ENCODE results near the gene CHD8. TPM values are rescaled to one million over a fixed set of nuclear protein-coding genes. Genes with fewer than 3 reads are reported as not detected.

CHD8 gene
- total and polyA plus RNA-seq, 2 donors (not counting 3 experiments of a cell fraction or from before 2014, with no cell fraction given): 52.3 to 94.3 TPM

DNA sequence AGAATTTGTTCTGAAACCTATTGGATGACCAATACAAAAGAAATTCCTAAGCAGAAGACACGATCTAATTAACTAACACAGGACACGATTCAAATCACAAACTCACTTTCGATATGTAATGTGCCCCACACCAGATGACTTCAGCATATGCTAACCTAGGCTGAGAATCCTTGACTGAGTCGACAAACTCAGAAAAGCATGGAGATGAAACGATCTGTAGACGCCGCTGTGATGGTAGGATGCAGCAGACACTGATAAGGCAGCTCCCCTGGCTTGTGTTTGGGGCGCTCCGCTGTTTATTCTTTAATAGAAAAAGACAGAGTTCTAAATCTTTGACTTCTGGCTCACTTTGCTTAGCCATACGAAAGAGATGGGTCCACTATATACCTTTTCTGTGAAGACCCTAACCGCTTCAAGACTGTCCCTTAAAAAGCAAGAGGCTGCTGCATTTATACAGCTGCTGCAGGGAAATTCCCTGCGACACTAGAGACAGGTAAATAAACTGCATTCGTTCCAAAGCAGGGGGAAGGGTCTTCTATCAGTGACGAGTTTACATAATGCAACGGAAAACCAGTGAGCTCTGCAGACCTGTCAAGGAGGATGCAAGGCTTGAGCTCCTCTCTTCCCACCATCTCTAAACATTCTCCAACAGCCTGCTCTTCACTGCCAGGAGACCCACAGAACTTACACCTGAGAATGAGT lies 929 bp downstream of the CHD8 start:
- peak overlapping the region; percentile 90 for H3K9ac ChIP-seq (replicated peaks; ENCODE audit: extremely low read depth, insufficient read depth, low read length)
- H3K9me3 ChIP-seq (replicated peaks; ENCODE audit: control insufficient read depth, insufficient read depth, low read length): no peaks in the 10 kb centered on the region
- intact Hi-C loops (cut with micrococcal nuclease): no loop called here
- peaks cover 21% of the 10 kb centered on the region for H3K4me1 ChIP-seq (ENCODE audit: control insufficient read depth, extremely low read depth, insufficient read depth, low read length)
- dilution Hi-C loops (cut with MboI; ENCODE audit: extremely low pct_ligation_motif_present, low sequenced_read_pairs): no loop called here
- no peaks in the 10 kb centered on the region for H3K9me1 ChIP-seq (replicated peaks; ENCODE audit: control insufficient read depth, extremely low read depth, insufficient read depth, low read length)
- H3K79me2 ChIP-seq (ENCODE audit: control insufficient read depth, insufficient read depth, low read length): peaks cover 56% of the 10 kb centered on the region
- peak overlapping the region; percentile 59 for H3K27ac ChIP-seq (ENCODE audit: insufficient read depth, low read depth, low read length)
- peaks cover 0 to 6% of the 10 kb centered on the region in 2 experiments for H3K36me3 ChIP-seq (ENCODE audit: control insufficient read depth in 2 of 2, extremely low read depth in 1 of 2, insufficient read depth in 2 of 2, low read length in 2 of 2)
- FAIRE-seq: no peak
- H4K20me1 ChIP-seq (replicated peaks; ENCODE audit: control insufficient read depth, extremely low read depth, insufficient read depth, low read length): no peaks in the 10 kb centered on the region
- BruUV-seq (replicated peaks): no TSS peak
- H3K4me3 ChIP-seq (replicated peaks in 1 of 3; ENCODE audit: insufficient read depth in 1 of 3, low read depth in 1 of 3, low read length in 3 of 3): peak overlapping the region; percentile 84 to 93 (median 91)
- H2AFZ ChIP-seq (ENCODE audit: low read depth, low read length): no peak overlapping the region
- ChIA-PET POLR2A (interaction anchor here (2.9 kb wide), 1 partner anchor 18 kb away, joined by 23 read pairs; no protein-coding TSS in a partner anchor), CTCF (interaction anchor here (0.8 to 2.9 kb wide), 5 partner anchors 9 to 44 kb away, joined by 3 to 26 read pairs (median 14); partner anchors contain the start of genes RAB2B and TOX4)
- peak overlapping the region; percentile 90 for H3K4me2 ChIP-seq (ENCODE audit: insufficient read depth, low read length)
- no peaks in the 10 kb centered on the region for H3K27me3 ChIP-seq (ENCODE audit: control insufficient read depth in 2 of 2, insufficient read depth in 2 of 2, low read length in 2 of 2)
- no peak for DNase-seq (ENCODE audit: low read depth, low spot score)
- TF ChIP-seq JUN (IDR thresholded peaks at IDR 0.05; ENCODE audit: borderline replicate concordance, insufficient read depth, insufficient read length, low read depth) (no peak), MYC (IDR thresholded peaks at IDR 0.05; ENCODE audit: low read depth, low read length) (no peak), EZH2 (IDR thresholded peaks at IDR 0.05; ENCODE audit: borderline replicate concordance, low read depth, low read length, severe bottlenecking) (no peak)

DNA sequence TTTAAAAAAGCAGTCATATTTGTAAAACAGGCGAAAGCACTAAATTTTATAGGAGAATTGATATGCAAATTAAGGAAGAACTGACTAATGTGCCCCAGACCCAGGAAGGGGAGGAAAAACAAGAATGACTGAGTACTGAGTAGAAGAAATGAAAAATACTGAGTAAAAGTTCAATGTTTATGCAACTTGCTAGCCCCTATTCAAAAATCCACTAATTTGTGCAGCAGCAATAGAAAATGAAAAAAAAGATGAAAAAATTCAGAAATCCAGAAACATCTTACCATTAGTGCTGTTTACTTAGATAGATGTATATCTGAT lies 6.1 kb downstream of the CHD8 start:
- TF ChIP-seq, protein P1, sequence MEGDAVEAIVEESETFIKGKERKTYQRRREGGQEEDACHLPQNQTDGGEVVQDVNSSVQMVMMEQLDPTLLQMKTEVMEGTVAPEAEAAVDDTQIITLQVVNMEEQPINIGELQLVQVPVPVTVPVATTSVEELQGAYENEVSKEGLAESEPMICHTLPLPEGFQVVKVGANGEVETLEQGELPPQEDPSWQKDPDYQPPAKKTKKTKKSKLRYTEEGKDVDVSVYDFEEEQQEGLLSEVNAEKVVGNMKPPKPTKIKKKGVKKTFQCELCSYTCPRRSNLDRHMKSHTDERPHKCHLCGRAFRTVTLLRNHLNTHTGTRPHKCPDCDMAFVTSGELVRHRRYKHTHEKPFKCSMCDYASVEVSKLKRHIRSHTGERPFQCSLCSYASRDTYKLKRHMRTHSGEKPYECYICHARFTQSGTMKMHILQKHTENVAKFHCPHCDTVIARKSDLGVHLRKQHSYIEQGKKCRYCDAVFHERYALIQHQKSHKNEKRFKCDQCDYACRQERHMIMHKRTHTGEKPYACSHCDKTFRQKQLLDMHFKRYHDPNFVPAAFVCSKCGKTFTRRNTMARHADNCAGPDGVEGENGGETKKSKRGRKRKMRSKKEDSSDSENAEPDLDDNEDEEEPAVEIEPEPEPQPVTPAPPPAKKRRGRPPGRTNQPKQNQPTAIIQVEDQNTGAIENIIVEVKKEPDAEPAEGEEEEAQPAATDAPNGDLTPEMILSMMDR (IDR thresholded peaks at IDR 0.05; ENCODE audit: extremely low read depth in 1 of 2, insufficient read depth in 1 of 2, low read depth in 1 of 2, low read length in 2 of 2): no peak
- TF ChIP-seq, protein P2, sequence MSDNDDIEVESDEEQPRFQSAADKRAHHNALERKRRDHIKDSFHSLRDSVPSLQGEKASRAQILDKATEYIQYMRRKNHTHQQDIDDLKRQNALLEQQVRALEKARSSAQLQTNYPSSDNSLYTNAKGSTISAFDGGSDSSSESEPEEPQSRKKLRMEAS (IDR thresholded peaks at IDR 0.05; ENCODE audit: insufficient read depth, insufficient read length): no peak
- TF ChIP-seq JUN (IDR thresholded peaks at IDR 0.05; ENCODE audit: borderline replicate concordance, insufficient read depth, insufficient read length, low read depth) (no peak), POLR2AphosphoS5 (IDR thresholded peaks at IDR 0.05; ENCODE audit: insufficient read depth, low read depth, low read length) (no peak), POLR2A (IDR thresholded peaks at IDR 0.05; ENCODE audit: low read depth, low read length) (no peak), FOS (IDR thresholded peaks at IDR 0.05; ENCODE audit: borderline replicate concordance, insufficient read depth, low read length) (no peak), GATA2 (IDR thresholded peaks at IDR 0.05; ENCODE audit: insufficient read depth, insufficient read length, low read depth, low read length) (no peak), MYC (IDR thresholded peaks at IDR 0.05; ENCODE audit: low read depth, low read length) (no peak), EZH2 (IDR thresholded peaks at IDR 0.05; ENCODE audit: borderline replicate concordance, low read depth, low read length, severe bottlenecking) (no peak)
- Histone ChIP-seq H3K9me1 (replicated peaks; ENCODE audit: control insufficient read depth, extremely low read depth, insufficient read depth, low read length) (no peaks in the 10 kb centered on the region), H3K9me3 (replicated peaks; ENCODE audit: control insufficient read depth, insufficient read depth, low read length) (no peaks in the 10 kb centered on the region), H3K79me2 (ENCODE audit: control insufficient read depth, insufficient read depth, low read length) (peaks cover 92% of the 10 kb centered on the region), H3K27ac (ENCODE audit: insufficient read depth, low read depth, low read length) (no peak overlapping the region), H3K27me3 (ENCODE audit: control insufficient read depth in 2 of 2, insufficient read depth in 2 of 2, low read length in 2 of 2) (no peaks in the 10 kb centered on the region), H3K4me1 (ENCODE audit: control insufficient read depth, extremely low read depth, insufficient read depth, low read length) (peaks cover 15% of the 10 kb centered on the region), H3K4me2 (ENCODE audit: insufficient read depth, low read length) (peak overlapping the region; percentile 45), H3K4me3 (replicated peaks in 1 of 3; ENCODE audit: insufficient read depth in 1 of 3, low read depth in 1 of 3, low read length in 3 of 3) (no peak overlapping the region), H4K20me1 (replicated peaks; ENCODE audit: control insufficient read depth, extremely low read depth, insufficient read depth, low read length) (no peaks in the 10 kb centered on the region), H3K9ac (replicated peaks; ENCODE audit: extremely low read depth, insufficient read depth, low read length) (no peak overlapping the region), H2AFZ (ENCODE audit: low read depth, low read length) (no peak overlapping the region), H3K36me3 (ENCODE audit: control insufficient read depth in 2 of 2, extremely low read depth in 1 of 2, insufficient read depth in 2 of 2, low read length in 2 of 2) (peaks cover 0 to 4% of the 10 kb centered on the region in 2 experiments)
- CTCF ChIA-PET: interaction anchor here (1.4 kb wide), 1 partner anchor 20 kb away, joined by 3 read pairs; no protein-coding TSS in a partner anchor
- intact Hi-C loops (cut with micrococcal nuclease) (no loop called here), dilution Hi-C loops (cut with MboI; ENCODE audit: extremely low pct_ligation_motif_present, low sequenced_read_pairs) (no loop called here)
- FAIRE-seq (no peak), DNase-seq (ENCODE audit: low read depth, low spot score) (no peak)
- no TSS peak for BruUV-seq (replicated peaks)
- POLR2A ChIA-PET: no interaction called here

All from endothelial cell of umbilical vein (primary cell).